Smooth muscle cell (in vitro differentiated cells): ENCODE measurements around the gene NPM3. TPM values are rescaled to one million over a fixed set of nuclear protein-coding genes. Genes with fewer than 3 reads are reported as not detected.

Source experiments
- DNase-seq: peaks from one replicate; lab custom pipeline; 2025; ENCODE audit not compliant: unreplicated experiment; lab: John Stamatoyannopoulos, UW
- H2AFZ ChIP-seq: fragments of 200-600 bp; sonication (generic); 2 replicates; pipeline ENCODE4 v1.6.0; 2016; ENCODE audit warnings: antibody characterized with exemption, low read depth, mild to moderate bottlenecking
- H3F3A ChIP-seq: fragments of 200-600 bp; sonication (generic); 2 replicates; pipeline ENCODE4 v1.6.0; 2017; ENCODE audit warnings: antibody characterized with exemption, low read depth
- H3K27ac ChIP-seq: fragments of 200-600 bp; sonication (generic); 2 replicates; pipeline ENCODE4 v1.5.1; 2016; ENCODE audit warnings: low read depth, mild to moderate bottlenecking
- H3K27me3 ChIP-seq: fragments of 200-600 bp; sonication (generic); 2 replicates; pipeline ENCODE4 v1.6.1; 2016; ENCODE audit warnings: low read depth, mild to moderate bottlenecking
- H3K36me3 ChIP-seq: fragments of 200-600 bp; sonication (generic); 2 replicates; pipeline ENCODE4 v1.5.1; 2016; ENCODE audit warnings: low read depth
- H3K4me1 ChIP-seq: fragments of 200-600 bp; sonication (generic); 2 replicates; pipeline ENCODE4 v1.5.1; 2016; ENCODE audit warnings: low read depth
- H3K4me2 ChIP-seq: fragments of 200-600 bp; sonication (generic); 2 replicates; pipeline ENCODE4 v1.6.0; 2016; ENCODE audit warnings: mild to moderate bottlenecking
- H3K4me3 ChIP-seq: fragments of 200-600 bp; sonication (generic); 2 replicates; pipeline ENCODE4 v1.5.1; 2016; ENCODE audit warnings: mild to moderate bottlenecking
- H3K79me2 ChIP-seq: fragments of 200-600 bp; sonication (generic); 2 replicates; pipeline ENCODE4 v1.6.0; 2016; ENCODE audit warnings: low read depth, mild to moderate bottlenecking
- H3K9ac ChIP-seq: fragments of 200-600 bp; sonication (generic); 2 replicates; pipeline ENCODE4 v1.6.0; 2016; ENCODE audit warnings: low read depth
- H3K9me3 ChIP-seq: fragments of 200-600 bp; sonication (generic); replicated peaks from 2 replicates; pipeline ENCODE4 v1.5.1; 2016; ENCODE audit warnings: low read depth
- H4K20me1 ChIP-seq: fragments of 200-600 bp; sonication (generic); 2 replicates; pipeline ENCODE4 v1.6.0; 2016; ENCODE audit warnings: low read depth
- CTCF ChIP-seq: fragments of 200-600 bp; sonication (generic); IDR thresholded peaks from 2 replicates; pipeline ENCODE4 v1.5.1; 2017; ENCODE audit warnings: borderline replicate concordance, mild to moderate bottlenecking, antibody characterized with exemption; ENCODE audit not compliant: insufficient read depth, poor library complexity, severe bottlenecking
- WGBS: methylation state at CpG from one replicate; pipeline ENCODE4 v1.1.7; 2016; ENCODE audit warnings: low lambda C conversion rate; 5-methylcytosine and 5-hydroxymethylcytosine counted together
- polyA plus RNA-seq: library from polyadenylated mRNA; unstranded; fragments of >200 nt; fragmentation: Nextera tagmentation; extraction: Ambion mirVana; gene quantifications from 2 replicates; pipeline ENCODE4 v1.2.1, GENCODE V29; 2016
- total RNA-seq: library from RNA; depleted of rRNA; stranded (reverse); fragments of >200 nt; gene quantifications from 2 replicates; pipeline ENCODE4 v1.2.3, GENCODE V29; 2014

Gene NPM3
- total and polyA plus RNA-seq, 2 experiments from 2014 or later: 10.2 to 65.0 TPM

GRCh38 chr10:101830322-101831168 lies 47.3 kb upstream of the NPM3 start:
- peak; percentile 99 for DNase-seq
- no peaks in the 10 kb centered on the region for H3K79me2 ChIP-seq
- H3K4me3 ChIP-seq: peak overlapping the region; percentile 56
- H4K20me1 ChIP-seq: no peaks in the 10 kb centered on the region
- no peaks in the 10 kb centered on the region for H3K27me3 ChIP-seq
- TF ChIP-seq CTCF: no peak
- peak overlapping the region; percentile 82 for H3K4me2 ChIP-seq
- no peak overlapping the region for H2AFZ ChIP-seq
- WGBS: 3% methylated on average over 50 of the region's 56 CpGs
- no peak overlapping the region for H3K9ac ChIP-seq
- H3K36me3 ChIP-seq: no peaks in the 10 kb centered on the region
- no peaks in the 10 kb centered on the region for H3F3A ChIP-seq
- H3K4me1 ChIP-seq: peaks cover 10% of the 10 kb centered on the region
- H3K9me3 ChIP-seq: no peaks in the 10 kb centered on the region
- H3K27ac ChIP-seq: peak overlapping the region; percentile 20

GRCh38 chr10:101829561-101830315 lies 46.5 kb upstream of the NPM3 start:
- DNase-seq: peak; percentile 34
- Histone ChIP-seq H3K9me3 (no peaks in the 10 kb centered on the region), H3K27me3 (no peaks in the 10 kb centered on the region), H3K4me3 (peak overlapping the region; percentile 56), H3K9ac (no peak overlapping the region), H2AFZ (no peak overlapping the region), H3K79me2 (no peaks in the 10 kb centered on the region), H4K20me1 (no peaks in the 10 kb centered on the region), H3K4me1 (peaks cover 10% of the 10 kb centered on the region), H3K27ac (peak overlapping the region; percentile 20), H3K4me2 (peak overlapping the region; percentile 82), H3F3A (no peaks in the 10 kb centered on the region), H3K36me3 (no peaks in the 10 kb centered on the region)
- WGBS: 22% methylated on average over 13 of the region's 31 CpGs
- no peak for TF ChIP-seq CTCF

GRCh38 chr10:101828766-101829551 lies 45.7 kb upstream of the NPM3 start:
- no peak for TF ChIP-seq CTCF
- no peaks in the 10 kb centered on the region for H3K79me2 ChIP-seq
- H3K36me3 ChIP-seq: no peaks in the 10 kb centered on the region
- 69% methylated on average over 32 of the region's 39 CpGs for WGBS
- H3K4me3 ChIP-seq: peak overlapping the region; percentile 26
- H3K9ac ChIP-seq: no peak overlapping the region
- no peaks in the 10 kb centered on the region for H3K27me3 ChIP-seq
- H3K9me3 ChIP-seq: no peaks in the 10 kb centered on the region
- H3K4me2 ChIP-seq: peak overlapping the region; percentile 78
- H3K27ac ChIP-seq: no peak overlapping the region
- no peaks in the 10 kb centered on the region for H4K20me1 ChIP-seq
- H3F3A ChIP-seq: no peaks in the 10 kb centered on the region
- peaks cover 10% of the 10 kb centered on the region for H3K4me1 ChIP-seq
- no peak overlapping the region for H2AFZ ChIP-seq
- no peak for DNase-seq
